Measurements from ENCODE around the gene VIL1.

The VIL1 gene

DNA sequence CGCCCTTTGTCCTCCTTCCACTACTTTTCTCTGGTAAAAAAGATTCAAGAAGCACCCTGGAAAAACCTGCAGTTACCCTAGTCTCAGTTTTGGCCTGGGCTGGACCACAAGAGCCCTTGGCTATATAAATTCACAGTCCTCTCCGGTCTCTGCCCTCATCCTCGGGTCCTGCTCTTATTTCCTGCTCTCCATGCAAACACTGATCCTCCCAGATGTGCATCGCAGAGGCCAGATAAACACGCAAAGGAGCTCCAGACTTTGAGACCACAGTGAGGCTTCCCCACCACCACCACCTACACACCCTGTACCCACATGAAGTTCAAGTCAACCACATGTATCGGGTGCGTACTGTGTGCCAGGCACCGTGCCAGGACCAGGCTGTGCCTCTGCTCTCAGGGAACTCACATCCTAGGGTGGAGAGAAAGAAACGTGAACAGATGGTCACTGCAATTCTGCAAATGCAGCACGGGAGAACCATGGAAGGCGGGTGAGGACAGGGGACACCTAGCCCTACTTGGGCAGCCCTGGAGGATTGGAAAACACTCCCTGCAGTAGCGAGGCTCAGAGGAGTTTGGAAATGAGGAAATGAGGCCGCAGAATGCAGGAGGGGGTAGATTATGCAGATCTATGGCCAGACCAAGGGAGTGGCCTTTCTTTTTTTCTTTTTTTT lies 11.8 kb upstream of the VIL1 start:
- peak; percentile 74 for DNase-seq

DNA sequence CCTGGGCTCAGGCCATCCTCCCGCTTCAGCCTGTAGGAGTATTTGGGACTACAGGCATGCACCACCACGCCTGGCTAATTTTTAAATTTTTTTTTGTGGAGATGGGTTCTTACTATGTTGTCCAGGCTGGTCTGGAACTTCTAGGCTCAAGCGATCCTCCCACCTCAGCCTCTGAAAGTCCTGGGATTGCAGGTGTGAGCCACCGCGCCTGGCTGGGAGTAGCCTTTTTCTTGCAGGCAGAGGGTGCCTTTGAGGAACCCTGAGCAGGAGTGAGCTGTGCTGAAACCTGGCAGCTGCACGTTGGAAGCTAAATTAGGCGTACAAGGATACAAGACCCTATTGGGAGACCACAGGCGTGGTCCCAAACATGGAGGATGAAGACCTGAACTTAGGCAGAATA lies 11.2 kb upstream of the VIL1 start:
- no peak for DNase-seq

DNA sequence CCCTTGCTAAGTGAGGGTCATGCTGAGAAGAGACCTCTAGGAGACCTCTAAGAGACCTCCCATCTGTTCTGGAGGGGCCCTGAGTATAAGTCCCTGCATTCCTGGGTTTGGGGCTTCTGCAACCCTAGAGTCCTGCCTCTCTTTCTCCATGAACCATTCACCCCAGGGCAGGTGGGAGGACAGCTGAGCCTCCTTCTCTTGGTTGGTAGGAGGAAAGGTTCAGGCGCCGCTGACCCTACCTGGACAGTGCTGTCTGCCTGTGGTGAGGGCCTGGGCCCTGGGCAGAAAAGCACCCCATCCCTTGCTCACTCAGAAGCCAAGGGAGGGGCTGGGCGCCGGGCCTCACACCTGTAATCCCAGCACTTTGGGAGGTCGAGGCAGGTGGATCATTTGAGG lies 604 bp upstream of the VIL1 start:
- no peak for DNase-seq

DNA sequence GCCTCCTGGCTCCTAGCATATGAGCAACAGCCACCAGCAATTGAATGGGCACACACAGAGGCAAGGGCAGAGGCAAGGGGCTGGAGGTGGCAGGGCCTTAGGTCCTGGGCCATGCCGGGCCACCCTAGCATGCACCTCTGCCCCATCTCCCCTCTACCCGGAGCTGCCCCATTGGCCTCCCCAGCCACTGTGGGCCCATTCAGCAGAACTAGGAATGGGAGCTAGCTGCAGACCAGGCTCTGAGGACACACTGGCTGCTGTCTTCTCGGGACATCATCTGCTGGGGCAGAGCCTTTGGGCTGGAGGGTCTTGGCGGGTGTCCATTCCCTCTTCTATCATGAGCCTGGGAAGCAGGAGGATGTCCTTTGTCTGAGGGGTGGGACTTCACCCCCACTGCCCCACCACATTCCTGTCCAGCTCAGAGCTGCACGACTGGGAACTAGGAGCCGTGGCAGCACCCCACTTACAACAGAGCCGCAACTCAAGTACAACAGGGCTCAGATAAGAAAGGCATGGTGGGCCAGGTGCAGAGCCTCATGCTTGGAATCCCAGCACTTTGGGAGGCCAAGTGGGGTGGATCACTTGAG lies 800 bp downstream of the VIL1 start:
- DNase-seq = no peak

DNA sequence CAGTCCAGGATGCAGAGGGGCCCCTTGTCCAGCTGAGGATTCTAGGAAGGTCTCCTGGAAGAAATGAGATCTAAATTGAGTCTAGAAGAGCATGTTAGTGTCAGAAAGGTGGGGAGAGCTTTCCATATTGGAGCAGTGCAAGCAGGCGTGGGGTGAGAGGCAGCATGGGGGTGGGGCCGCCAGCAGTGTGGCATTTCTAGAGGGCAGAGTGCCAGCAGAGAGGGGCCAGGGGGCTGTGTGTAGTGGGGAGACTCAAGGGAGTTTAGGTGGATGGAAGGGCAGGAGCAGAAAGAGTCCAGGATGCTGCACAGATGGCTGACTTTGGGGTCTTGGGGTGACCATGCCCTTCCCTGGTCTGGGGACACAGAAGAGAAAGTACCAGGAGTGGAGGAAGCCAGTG lies 2.1 kb downstream of the VIL1 start:
- DNase-seq = no peak

DNA sequence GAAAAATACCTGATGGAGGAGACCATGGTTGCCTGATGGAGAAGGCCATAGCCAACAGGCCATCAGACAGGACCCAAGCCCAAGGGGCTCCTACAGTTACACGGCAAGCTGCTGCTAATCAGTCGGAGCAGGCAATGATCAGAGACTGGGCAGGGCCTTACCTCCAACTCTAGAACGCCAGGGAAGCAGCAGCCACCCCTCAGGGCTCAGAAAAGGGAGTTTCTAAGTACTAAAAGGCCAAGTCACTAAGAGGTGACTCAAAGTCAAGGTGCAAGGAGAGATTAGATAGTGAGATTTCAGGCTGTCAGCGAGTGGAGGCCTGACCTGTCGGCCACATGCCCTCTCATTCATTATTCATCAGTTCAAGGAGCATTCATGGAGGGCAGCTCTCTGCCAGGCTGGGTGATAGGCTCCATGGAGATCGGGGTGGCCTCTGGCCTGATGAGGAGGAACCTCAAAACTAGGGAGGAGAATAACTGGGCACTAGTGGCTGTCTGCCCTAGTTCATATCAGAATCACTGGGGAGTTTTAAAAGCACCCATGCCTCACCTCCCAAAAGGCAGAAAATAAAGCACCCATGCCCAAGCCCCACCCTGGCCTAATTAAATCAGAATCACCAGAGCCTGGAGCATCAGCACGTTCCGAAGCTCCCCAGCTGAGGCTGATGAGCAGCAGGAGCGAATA lies 3.6 kb downstream of the VIL1 start:
- DNase-seq = no peak

DNA sequence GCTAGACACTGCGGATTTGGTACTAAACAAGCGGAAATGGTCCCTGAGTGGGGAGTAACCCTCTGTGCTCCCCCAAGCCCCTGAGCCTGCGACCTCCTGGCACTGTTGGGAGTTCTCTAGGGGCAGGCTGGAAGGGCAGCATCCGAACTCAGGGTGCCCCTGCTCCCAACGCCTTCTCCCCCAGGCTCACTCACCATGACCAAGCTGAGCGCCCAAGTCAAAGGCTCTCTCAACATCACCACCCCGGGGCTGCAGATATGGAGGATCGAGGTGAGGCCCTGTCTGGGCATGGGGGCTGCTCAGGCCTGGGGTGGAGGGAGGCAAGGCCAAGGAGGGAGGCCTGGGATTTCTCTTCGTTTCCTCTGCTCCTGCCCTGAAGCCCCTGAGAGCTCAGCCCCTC lies 4.7 kb downstream of the VIL1 start:
- no peak for DNase-seq

DNA sequence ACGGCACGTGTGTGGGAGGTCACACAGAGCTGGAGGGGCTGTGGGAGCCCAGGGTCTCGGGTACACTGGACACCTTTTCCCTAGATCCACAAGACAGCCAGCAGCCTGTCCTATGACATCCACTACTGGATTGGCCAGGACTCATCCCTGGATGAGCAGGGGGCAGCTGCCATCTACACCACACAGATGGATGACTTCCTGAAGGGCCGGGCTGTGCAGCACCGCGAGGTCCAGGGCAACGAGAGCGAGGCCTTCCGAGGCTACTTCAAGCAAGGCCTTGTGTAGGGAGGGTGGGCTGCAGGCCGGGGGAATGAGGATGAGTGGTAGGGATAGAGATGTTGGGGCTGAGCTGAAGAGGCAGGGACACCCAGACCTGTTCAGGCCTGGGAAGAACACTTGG lies 6.6 kb downstream of the VIL1 start:
- no peak for DNase-seq

DNA sequence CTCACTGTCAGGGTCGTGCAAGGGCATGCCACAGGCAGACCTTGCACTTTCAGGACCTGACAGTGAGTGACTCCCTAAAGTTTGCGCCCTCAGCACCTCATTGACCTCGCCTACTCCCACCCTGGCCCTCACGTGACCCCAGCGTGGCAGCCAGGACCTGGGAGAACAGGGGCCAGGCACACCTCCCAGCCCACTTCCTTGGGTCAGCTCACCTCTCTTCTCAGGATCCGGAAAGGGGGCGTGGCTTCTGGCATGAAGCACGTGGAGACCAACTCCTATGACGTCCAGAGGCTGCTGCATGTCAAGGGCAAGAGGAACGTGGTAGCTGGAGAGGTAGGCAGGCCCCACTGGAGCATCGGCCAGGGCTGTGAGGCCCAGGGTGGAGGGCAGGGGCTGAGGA lies 8.8 kb downstream of the VIL1 start:
- DNase-seq = no peak

DNA sequence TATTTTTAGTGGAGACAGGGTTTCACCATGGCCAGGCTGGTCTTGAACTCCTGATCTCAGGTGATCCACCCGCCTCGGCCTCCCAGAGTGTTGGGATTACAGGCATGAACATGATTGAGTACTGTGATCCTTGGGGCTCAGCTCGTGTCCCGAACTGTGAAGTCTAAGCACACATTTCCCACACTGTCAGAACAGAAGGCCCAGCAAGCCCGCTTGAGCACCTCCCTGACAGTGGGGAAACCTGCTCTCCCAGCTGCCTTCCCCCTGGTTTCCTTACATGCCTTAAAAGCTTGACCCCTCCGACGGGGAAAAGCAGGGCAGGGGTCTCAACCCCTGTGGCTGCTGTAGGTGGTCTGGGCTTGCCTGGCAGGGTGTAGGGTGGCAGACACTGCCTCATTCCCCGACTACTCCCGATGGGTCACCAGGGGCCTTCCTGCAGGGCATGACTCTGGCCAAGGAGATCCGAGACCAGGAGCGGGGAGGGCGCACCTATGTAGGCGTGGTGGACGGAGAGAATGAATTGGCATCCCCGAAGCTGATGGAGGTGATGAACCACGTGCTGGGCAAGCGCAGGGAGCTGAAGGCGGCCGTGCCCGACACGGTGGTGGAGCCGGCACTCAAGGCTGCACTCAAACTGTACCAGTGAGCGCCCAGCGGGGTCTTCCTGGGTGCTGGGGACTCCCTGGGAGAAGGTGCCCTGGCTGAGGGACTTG lies 10.1 kb downstream of the VIL1 start:
- DNase-seq = no peak

DNA sequence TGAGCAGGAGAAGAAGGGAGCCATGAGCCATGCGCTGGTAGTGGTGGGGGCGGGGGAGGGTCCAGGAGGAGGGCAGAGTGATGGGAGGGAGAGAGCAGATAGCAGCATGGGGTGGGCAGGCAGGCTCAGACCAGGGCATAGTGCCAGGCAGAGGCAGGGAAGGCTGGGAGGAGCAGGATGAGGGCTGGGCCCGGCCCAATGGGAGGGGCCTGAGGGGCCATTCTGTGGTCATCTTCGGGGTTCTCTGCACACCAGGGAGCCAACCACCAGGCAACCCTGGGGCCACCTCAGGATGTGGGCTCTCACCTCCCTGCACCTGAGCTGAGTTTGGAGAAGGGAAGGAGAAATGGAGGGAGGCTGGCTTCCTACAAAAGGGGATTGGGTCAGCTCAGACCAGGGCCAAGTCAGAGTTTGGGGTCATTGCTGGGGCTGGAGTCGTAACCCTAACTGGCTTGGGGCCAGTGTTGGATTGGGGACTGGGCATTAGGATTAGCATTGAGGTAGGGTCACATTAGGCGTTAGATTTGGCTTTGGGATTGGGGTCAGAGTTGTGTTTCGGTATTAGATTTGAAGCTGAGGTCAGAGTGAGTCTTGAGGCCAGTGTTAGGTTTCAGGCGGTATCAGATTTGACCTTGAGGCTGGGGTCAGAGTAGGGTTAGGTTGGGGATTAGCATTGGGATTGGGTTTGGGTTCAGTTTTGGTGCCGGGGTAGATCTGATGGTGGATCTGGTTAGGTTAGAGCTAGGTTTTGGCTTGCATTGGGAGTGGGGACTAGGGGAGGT lies 11.2 kb downstream of the VIL1 start:
- no peak for DNase-seq

DNA sequence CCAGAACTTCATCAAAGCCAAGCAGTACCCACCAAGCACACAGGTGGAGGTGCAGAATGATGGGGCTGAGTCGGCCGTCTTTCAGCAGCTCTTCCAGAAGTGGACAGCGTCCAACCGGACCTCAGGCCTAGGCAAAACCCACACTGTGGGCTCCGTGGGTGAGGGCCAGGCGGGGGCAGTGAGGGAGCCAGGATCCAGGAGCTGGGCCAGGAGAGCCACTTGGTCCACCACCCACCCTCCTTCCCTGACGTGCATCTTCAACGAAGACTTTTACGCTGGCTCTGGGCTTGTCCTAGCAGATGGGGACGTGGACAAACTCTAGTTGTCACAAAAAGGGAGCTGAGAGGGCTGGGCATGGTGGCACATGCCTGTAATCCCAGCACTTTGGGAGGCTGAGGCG lies 11.8 kb downstream of the VIL1 start:
- no peak for DNase-seq

DNA sequence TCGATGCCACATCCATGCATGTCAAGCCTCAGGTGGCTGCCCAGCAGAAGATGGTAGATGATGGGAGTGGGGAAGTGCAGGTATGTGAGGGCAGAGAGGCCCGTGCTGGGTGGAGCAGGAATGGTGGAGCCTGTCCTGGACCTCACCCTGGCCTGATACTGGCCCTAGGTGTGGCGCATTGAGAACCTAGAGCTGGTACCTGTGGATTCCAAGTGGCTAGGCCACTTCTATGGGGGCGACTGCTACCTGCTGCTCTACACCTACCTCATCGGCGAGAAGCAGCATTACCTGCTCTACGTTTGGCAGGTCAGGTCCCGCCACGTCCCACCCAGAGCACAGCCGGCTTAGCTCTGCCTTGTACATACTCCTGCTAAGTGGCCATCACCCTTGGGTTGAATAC lies 13.0 kb downstream of the VIL1 start:
- no peak for DNase-seq

DNA sequence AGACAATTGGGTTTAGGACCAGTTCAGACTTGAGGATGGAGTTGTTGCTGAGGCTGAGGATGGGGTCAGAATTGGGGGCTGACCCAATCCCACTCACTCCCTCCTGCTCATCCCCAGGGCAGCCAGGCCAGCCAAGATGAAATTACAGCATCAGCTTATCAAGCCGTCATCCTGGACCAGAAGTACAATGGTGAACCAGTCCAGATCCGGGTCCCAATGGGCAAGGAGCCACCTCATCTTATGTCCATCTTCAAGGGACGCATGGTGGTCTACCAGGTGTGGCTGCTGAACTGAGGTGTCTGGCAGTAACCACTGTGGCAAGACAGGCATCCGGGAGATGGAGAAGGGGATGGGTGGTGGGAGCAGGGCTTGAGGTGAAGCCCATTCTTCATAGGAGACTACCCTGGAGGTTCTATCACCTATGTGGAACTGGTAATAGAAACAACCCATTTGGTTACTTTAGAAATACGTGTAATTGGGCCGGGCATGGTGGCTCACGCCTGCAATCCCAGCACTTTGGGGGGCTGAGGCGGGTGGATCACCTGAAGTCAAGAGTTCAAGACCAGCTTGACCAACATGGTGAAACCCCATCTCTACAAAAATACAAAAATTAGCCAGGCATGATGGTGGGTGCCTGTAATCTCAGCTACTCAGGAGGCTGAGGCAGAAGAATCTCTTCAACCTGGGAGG lies 13.9 kb downstream of the VIL1 start:
- no peak for DNase-seq

DNA sequence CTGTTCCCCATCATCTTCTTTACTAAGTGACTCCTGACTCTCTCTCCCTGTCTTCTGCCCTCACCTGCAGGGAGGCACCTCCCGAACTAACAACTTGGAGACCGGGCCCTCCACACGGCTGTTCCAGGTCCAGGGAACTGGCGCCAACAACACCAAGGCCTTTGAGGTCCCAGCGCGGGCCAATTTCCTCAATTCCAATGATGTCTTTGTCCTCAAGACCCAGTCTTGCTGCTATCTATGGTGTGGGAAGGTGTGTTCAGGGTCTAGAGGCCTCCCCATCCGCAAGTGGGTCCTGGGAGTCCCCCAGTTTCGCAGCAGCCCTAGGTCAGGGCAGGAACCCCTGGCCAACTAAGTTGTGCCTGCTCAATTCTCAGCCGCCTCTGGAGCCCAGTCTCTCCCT lies 15.5 kb downstream of the VIL1 start:
- DNase-seq = no peak

DNA sequence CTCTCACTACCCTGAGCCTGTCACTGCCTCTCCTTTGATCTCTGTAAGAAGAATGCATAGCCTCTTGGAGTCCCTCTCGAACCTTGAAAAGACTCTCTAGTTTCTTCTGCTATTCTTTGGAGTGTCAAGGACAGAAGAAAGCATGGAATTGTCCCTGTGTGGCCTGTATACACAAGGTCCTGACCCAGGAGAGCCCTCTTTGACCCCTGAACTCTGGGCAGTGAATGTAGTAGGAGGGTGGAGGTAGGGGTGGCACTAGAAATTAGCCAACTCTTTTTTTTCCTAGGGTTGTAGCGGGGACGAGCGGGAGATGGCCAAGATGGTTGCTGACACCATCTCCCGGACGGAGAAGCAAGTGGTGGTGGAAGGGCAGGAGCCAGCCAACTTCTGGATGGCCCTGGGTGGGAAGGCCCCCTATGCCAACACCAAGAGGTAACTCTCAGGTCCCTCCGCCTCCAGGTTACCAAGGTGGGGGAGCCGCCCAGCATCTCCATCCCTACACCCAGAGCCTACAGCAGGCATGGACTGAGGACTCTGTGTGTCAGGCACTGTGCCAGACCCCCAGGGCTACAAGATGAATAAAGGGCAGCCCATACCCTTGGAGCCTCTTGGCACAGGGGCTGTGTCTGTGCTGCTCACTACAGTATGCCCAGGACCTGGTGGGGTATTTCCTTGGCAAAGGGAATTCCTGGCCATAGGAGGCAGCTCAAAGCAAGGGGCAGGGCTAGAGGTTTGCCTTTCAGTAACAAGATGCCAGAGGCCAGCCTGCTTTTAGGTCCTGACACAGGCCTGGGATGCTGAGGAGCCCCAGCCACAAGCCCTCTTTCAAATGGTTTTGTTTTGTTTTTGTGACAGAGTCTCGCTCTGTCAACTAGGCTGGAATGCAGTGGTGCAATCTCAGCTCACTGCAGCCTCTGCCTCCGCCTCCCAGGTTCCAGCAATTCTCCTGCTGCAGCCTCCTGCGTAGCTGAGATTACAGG lies 16.4 kb downstream of the VIL1 start:
- no peak for DNase-seq

DNA sequence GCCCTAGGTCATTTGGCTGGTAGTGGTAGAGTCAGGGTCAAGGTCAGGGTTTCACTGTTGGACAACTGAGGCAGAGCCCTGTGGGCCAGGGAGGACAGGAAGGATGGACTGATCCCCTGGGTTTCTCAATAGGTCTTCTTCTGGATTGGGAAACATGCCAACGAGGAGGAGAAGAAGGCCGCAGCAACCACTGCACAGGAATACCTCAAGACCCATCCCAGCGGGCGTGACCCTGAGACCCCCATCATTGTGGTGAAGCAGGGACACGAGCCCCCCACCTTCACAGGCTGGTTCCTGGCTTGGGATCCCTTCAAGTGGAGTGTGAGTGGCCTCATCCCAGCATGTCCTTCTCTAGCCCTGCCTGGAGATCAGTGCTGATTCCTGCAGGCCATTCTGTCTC lies 18.1 kb downstream of the VIL1 start:
- DNase-seq = no peak

DNA sequence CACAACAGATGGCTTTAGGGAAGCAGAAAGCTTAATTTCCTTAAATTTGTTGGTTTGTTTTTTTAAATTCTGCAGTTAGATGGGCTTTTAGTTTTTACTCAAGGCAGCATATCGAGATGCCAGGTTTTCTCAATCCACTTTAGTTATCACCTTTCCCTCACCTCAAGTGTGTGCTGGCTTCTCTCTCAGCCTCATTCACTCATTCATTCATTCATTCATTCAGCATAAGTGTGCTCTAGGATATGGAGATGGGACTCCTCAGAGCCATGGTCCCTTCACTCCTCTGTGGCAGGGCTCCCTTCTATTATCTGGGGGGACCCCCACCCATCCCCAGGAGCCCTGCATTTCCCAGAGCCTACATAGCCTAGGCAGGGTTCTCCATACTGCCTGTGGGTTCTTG lies 19.0 kb downstream of the VIL1 start:
- DNase-seq = no peak

DNA sequence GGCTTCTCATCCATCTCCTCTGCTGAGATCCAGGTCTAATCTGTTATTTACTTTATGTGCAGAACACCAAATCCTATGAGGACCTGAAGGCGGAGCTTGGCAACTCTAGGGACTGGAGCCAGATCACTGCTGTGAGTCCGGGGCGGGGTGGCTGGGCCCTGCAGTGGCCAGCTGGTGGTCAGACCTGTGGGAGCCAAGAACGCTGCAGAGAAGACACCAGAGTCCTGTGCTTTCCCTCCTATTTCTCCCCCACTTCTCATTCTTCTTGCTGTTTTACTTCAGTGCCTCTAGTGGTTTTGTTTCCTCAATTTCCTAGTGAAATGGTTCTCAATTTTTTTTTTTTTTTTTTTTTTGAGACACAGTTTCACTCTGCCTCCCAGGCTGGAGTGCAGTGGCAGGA lies 19.7 kb downstream of the VIL1 start:
- DNase-seq = no peak

DNA sequence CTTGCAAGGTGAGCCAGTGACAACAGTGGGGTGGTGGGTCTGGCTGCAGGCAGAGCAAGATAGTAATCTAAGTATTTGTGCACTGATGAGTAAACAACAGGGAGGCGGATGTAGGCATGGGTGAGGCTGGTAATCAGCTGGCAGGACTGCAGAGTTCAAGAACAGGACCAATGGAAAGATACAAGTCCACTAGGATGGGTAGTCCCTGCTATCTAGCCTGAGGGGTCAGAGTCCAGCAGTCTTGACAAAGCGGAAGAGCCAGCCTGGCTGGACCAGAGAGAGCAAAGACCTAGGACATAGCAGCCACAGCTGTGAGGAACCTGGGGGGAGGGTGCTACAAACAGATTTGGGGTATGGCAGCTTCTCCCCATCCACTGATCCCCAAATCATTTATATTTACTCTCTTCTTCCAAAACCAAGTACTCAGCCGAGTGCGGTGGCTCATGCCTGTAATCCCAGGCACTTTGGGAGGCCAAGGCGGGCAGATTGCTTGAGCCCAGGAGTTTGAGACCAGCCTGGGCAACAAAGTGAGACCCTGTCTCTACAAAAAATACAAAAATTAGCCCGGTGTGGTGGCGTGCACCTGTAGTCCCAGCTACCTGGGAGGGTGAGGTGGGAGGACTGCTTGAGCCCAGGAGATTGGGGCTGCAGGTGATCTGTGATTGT lies 25.9 kb downstream of the VIL1 start:
- no peak for DNase-seq

DNA sequence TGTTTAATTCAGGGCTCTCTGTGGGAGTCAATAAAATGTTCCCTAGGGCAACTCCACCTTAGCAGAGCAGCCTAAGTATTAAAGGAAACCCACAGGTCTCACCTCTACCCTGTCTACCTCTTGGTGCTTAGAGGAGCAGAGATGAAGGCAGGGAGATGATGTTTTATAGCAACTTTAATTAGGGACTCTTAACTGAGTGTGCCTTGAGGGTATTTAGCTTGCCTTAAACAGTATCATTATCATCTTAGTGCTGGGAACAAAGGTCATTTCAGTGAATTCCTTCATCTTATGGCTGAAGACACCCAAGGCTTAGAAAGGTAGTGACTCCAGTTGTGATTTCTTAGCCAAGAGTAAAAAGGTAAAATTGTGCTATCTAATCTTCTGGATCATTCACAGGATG lies 26.7 kb downstream of the VIL1 start:
- no peak for DNase-seq
